Motor neuron (in vitro differentiated cells): Measurements from ENCODE around the gene GIMAP1. TPM values are rescaled to one million over a fixed set of nuclear protein-coding genes. Genes with fewer than 3 reads are reported as not detected.

Experiments used
- ATAC-seq, 8 experiments: fragments of 200-7000 bp; cut with Tn5 transposase; replicated peaks in 6 of 8; 2 replicates each; pipeline ENCODE4 v1.8.0; 2021; ENCODE audit warnings: mild to moderate bottlenecking in 8 of 8, moderate library complexity in 8 of 8
- H3K27ac ChIP-seq, 2 donors: fragments of 250-450 bp; sonication (Bioruptor Pico); 2 replicates each; pipeline ENCODE4 v1.9.0; 2021; ENCODE audit warnings: antibody characterized with exemption in 2 of 2, mild to moderate bottlenecking in 2 of 2, moderate library complexity in 1 of 2
- H3K4me1 ChIP-seq, 2 donors: fragments of 250-450 bp; sonication (Bioruptor Pico); replicated peaks in 1 of 2; 2 replicates each; pipeline ENCODE4 v1.6.1; 2021; ENCODE audit warnings: antibody characterized with exemption in 2 of 2, mild to moderate bottlenecking in 2 of 2, moderate library complexity in 1 of 2
- H3K4me3 ChIP-seq, 5 donors: fragments of 250-450 bp; sonication (Bioruptor Pico); 2 replicates each; pipeline ENCODE4 v1.9.0; 2021; ENCODE audit warnings: antibody characterized with exemption in 5 of 5, mild to moderate bottlenecking in 5 of 5, moderate library complexity in 4 of 5
- WGBS, 10 experiments: fragments of 450-650 bp; shearing (Covaris generic); methylation state at CpG; one replicate each; pipeline ENCODE4 v1.0.0; 2022; 5-methylcytosine and 5-hydroxymethylcytosine counted together
- in situ Hi-C, 9 experiments: fragments of 400-800 bp; cut with MboI; loops; one replicate each; pipeline ENCODE4 v1.15.0; 2021; ENCODE audit warnings: low sequenced_read_pairs in 9 of 9, low pct_unique_long_range_greater_than_20kb in 2 of 9; ENCODE audit not compliant: unreplicated experiment in 9 of 9
- total RNA-seq, 8 experiments: library from RNA; unstranded; fragments of 300-600 nt; gene quantifications; 2 replicates each; pipeline versions ENCODE4 v1.2.3 to v1.2.4, GENCODE V29; 2022

GIMAP1 gene
- total RNA-seq, 8 experiments from 2014 or later: 0.04 to 0.59 (median 0.40) TPM; not detected in 4

GRCh38 chr7:150759479-150759878 lies 43.1 kb downstream of the GIMAP1 start:
- Histone ChIP-seq H3K4me1 (no peaks in the 10 kb centered on the region), H3K27ac (no peak overlapping the region), H3K4me3 (no peak overlapping the region)
- in situ Hi-C loops: loop anchor here in 1 of 9 experiments (25.0 kb wide), 1 partner anchor 322 kb away; no protein-coding TSS in a partner anchor
- WGBS, 10 experiments: 0 to 100% (median 38%) methylated on average over 1 of the region's 1 CpG; no CpG with 5 or more reads in 1 of the 10 experiments
- ATAC-seq: no peak

- in situ Hi-C loops: loop anchor here in 1 of 9 experiments (25.0 kb wide), 1 partner anchor 329 kb away; no protein-coding TSS in a partner anchor
- H3K4me1 ChIP-seq: no peaks in the 10 kb centered on the region
- H3K4me3 ChIP-seq: no peak overlapping the region
- ATAC-seq: no peak
- H3K27ac ChIP-seq: no peak overlapping the region
These were observed 49.9 kb downstream of the GIMAP1 start for GRCh38 chr7:150766334-150766709.

DNA sequence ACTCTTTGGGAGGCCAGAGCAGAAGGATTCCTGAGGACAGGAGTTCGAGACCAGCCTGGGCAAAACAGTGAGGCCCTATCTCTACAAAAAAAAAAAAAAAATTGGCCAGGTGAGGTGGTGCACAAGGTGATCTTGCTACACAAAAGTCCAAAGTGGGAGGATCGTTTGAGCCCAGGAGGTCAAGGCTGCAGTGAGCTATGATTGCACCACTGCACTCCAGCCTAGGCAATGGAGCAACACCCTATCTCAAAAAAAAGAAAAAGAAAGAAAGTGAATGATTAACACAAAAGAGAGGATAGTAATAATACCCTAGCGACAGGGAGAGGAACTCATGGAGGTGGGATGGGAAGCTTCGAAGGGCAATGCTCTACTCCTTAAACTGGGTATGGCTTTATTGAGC lies 53.4 kb downstream of the GIMAP1 start:
- no peak for ATAC-seq
- no peak overlapping the region for H3K4me3 ChIP-seq
- no peaks in the 10 kb centered on the region for H3K4me1 ChIP-seq
- in situ Hi-C loops: loop anchor here in 1 of 9 experiments (25.0 kb wide), 1 partner anchor 332 kb away; no protein-coding TSS in a partner anchor
- no peak overlapping the region for H3K27ac ChIP-seq
- 20 to 100% (median 67%) methylated on average over 3 to 4 of the region's 4 CpGs; no CpG with 5 or more reads in 1 of the 10 experiments for WGBS, 10 experiments

Other genes with a start within 250 kb of the GIMAP1 start
- gene GIMAP7, start 201.7 kb upstream of the GIMAP1 start, total RNA-seq: under 1 TPM in 2 of 8 experiments, not detected in 6; 0.35 to 0.38 TPM
- under 1 TPM in 5 of 8 experiments, not detected in 3; 0.05 to 0.57 (median 0.38) TPM for gene GIMAP4, start 149.2 kb upstream of the GIMAP1 start, total RNA-seq
- gene GIMAP6, start 84.2 kb upstream of the GIMAP1 start, total RNA-seq: under 1 TPM in 5 of 8 experiments, not detected in 3; 0.05 to 0.62 (median 0.31) TPM
- 1 to 10 TPM in 3 of 8 experiments, under 1 TPM in 3, not detected in 2; 0.13 to 3.3 (median 0.97) TPM for gene GIMAP2, start 30.9 kb upstream of the GIMAP1 start, total RNA-seq
- 1 to 10 TPM in 1 of 8 experiments, under 1 TPM in 4, not detected in 3; 0.17 to 2.0 (median 0.80) TPM for gene GIMAP5, start 20.8 kb downstream of the GIMAP1 start, total RNA-seq
- gene TMEM176B, start 83.8 kb downstream of the GIMAP1 start, total RNA-seq: 100 to 1,000 TPM in 1 of 8 experiments, 10 to 100 TPM in 5, 1 to 10 TPM in 1, under 1 TPM in 1; 0.49 to 134 (median 29.1) TPM
- 100 to 1,000 TPM in 1 of 8 experiments, 10 to 100 TPM in 5, 1 to 10 TPM in 1, under 1 TPM in 1; 0.42 to 179 (median 25.6) TPM for gene TMEM176A, start 84.2 kb downstream of the GIMAP1 start, total RNA-seq
- gene AOC1, start 135.9 kb downstream of the GIMAP1 start, total RNA-seq: under 1 TPM in 5 of 8 experiments, not detected in 3; 0.09 to 0.47 (median 0.33) TPM